HL-60 (cell line): ENCODE results near the gene INKA2.
A peak's percentile ranks its signal among the peaks of the same experiment; 100 is the strongest.

Source experiments
- DNase-seq, 2 experiments: peaks; one replicate each; pipeline ENCODE4 v3.0.0-alpha.2; 2010 to 2020; ENCODE audit warnings: low read depth in 1 of 2, low spot score in 1 of 2
- H3K27ac ChIP-seq: fragments of 250-450 bp; sonication (Bioruptor Pico); replicated peaks from 2 replicates; pipeline ENCODE4 v1.5.1; 2020; ENCODE audit warnings: mild to moderate bottlenecking, moderate library complexity
- H3K27me3 ChIP-seq: fragments of 250-450 bp; sonication (Bioruptor Pico); 2 replicates; pipeline ENCODE4 v1.5.1; 2021; ENCODE audit warnings: mild to moderate bottlenecking, moderate library complexity; ENCODE audit not compliant: insufficient read depth, poor library complexity, severe bottlenecking
- H3K4me3 ChIP-seq: replicated peaks from 2 replicates; pipeline ENCODE4 v1.5.1; 2011; ENCODE audit warnings: mild to moderate bottlenecking, control low read depth, low read length; ENCODE audit not compliant: insufficient read depth
- GABPA ChIP-seq: IDR thresholded peaks from 2 replicates; pipeline ENCODE4 v1.6.1; 2012; ENCODE audit warnings: low read depth
- POLR2AphosphoS5 ChIP-seq: IDR thresholded peaks from 2 replicates; pipeline ENCODE4 v1.6.1; 2012; ENCODE audit warnings: low read depth
- SPI1 ChIP-seq: IDR thresholded peaks from 2 replicates; pipeline ENCODE4 v1.6.1; 2012; ENCODE audit warnings: low read depth, mild to moderate bottlenecking, borderline replicate concordance
- TF ChIP-seq, protein P1 (sequence below): IDR thresholded peaks from one replicate; pipeline ENCODE4 v1.5.1; 2011; ENCODE audit warnings: low read length, control low read depth, inconsistent platforms; ENCODE audit not compliant: insufficient read depth
- TF ChIP-seq, protein P2 (sequence below): IDR thresholded peaks from 2 replicates; pipeline ENCODE4 v1.6.1; 2012; ENCODE audit warnings: low read depth; ENCODE audit not compliant: insufficient replicate concordance

INKA2 gene

DNA sequence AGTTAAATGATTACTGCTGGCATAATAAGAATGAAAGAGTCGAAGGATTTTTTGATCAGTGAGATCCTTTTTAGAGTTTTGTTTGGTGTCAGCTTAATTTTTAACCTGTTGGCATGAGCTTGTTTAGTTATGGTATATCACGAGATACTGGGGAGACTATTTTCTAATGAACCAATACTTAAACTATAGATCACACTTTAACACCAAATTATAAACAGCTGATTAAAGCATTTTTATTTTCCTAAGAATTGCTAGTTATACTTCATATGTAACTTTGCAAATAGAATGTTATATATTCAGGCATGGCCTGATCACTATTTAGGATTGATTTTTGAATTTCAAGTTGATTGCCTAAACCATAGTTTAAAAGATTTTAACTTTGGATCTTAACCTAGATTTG lies 22.5 kb upstream of the INKA2 start:
- TF ChIP-seq, protein P1, sequence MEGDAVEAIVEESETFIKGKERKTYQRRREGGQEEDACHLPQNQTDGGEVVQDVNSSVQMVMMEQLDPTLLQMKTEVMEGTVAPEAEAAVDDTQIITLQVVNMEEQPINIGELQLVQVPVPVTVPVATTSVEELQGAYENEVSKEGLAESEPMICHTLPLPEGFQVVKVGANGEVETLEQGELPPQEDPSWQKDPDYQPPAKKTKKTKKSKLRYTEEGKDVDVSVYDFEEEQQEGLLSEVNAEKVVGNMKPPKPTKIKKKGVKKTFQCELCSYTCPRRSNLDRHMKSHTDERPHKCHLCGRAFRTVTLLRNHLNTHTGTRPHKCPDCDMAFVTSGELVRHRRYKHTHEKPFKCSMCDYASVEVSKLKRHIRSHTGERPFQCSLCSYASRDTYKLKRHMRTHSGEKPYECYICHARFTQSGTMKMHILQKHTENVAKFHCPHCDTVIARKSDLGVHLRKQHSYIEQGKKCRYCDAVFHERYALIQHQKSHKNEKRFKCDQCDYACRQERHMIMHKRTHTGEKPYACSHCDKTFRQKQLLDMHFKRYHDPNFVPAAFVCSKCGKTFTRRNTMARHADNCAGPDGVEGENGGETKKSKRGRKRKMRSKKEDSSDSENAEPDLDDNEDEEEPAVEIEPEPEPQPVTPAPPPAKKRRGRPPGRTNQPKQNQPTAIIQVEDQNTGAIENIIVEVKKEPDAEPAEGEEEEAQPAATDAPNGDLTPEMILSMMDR: no peak
- TF ChIP-seq POLR2AphosphoS5: no peak
- no peak for DNase-seq
- no peaks in the 10 kb centered on the region for H3K27me3 ChIP-seq
- H3K27ac ChIP-seq: no peak overlapping the region
- no peak overlapping the region for H3K4me3 ChIP-seq

DNA sequence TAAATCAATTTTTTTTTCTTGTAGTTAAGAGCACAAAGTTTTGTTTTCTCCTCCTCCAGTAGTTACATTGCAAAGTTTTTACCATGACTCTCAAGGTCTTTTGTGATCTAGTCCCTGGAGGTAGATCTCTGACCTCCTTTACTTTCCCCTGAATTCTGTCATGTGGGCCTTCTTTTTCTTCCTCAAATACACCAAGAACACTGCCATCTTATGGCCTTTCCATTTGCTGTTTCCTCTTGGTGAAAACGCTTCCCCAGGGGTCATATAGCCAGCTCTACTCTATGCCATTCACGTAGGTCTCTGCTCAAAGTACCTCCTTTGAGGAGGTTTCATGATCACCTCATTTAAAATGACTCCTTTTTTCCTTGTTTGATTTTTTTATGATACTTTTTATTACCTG lies 19.2 kb upstream of the INKA2 start:
- Histone ChIP-seq H3K27me3 (no peaks in the 10 kb centered on the region), H3K27ac (no peak overlapping the region), H3K4me3 (no peak overlapping the region)
- TF ChIP-seq, protein P1: peak; percentile 9
- TF ChIP-seq, protein P2, sequence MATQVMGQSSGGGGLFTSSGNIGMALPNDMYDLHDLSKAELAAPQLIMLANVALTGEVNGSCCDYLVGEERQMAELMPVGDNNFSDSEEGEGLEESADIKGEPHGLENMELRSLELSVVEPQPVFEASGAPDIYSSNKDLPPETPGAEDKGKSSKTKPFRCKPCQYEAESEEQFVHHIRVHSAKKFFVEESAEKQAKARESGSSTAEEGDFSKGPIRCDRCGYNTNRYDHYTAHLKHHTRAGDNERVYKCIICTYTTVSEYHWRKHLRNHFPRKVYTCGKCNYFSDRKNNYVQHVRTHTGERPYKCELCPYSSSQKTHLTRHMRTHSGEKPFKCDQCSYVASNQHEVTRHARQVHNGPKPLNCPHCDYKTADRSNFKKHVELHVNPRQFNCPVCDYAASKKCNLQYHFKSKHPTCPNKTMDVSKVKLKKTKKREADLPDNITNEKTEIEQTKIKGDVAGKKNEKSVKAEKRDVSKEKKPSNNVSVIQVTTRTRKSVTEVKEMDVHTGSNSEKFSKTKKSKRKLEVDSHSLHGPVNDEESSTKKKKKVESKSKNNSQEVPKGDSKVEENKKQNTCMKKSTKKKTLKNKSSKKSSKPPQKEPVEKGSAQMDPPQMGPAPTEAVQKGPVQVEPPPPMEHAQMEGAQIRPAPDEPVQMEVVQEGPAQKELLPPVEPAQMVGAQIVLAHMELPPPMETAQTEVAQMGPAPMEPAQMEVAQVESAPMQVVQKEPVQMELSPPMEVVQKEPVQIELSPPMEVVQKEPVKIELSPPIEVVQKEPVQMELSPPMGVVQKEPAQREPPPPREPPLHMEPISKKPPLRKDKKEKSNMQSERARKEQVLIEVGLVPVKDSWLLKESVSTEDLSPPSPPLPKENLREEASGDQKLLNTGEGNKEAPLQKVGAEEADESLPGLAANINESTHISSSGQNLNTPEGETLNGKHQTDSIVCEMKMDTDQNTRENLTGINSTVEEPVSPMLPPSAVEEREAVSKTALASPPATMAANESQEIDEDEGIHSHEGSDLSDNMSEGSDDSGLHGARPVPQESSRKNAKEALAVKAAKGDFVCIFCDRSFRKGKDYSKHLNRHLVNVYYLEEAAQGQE: no peak
- TF ChIP-seq POLR2AphosphoS5: no peak
- peak in 1 of 2 experiments; percentile 26 for DNase-seq

DNA sequence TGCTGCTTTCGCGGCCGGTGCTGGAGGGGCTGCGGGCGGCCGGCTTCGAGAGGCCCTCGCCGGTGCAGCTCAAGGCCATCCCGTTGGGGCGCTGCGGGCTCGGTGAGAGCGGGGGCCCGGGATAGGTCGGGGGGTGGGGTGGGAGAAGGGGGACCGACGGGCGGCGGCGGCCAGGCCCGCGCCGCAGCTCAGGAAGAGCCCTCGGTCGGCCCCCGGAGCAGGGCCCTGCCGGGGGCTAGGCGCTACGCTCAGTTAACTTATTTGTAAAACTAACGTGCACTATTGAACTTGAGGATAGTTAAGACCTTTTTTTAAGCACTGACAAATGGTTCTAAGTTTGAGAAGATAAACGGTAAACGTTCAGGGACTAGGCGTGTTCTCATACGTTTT lies 16.9 kb upstream of the INKA2 start:
- Histone ChIP-seq H3K4me3 (peak overlapping the region; percentile 93), H3K27ac (peak overlapping the region; percentile 82), H3K27me3 (no peaks in the 10 kb centered on the region)
- no peak for DNase-seq
- no peak for TF ChIP-seq SPI1
- TF ChIP-seq, protein P2: no peak
- TF ChIP-seq POLR2AphosphoS5: no peak
- TF ChIP-seq, protein P1: no peak
- no peak for TF ChIP-seq GABPA

DNA sequence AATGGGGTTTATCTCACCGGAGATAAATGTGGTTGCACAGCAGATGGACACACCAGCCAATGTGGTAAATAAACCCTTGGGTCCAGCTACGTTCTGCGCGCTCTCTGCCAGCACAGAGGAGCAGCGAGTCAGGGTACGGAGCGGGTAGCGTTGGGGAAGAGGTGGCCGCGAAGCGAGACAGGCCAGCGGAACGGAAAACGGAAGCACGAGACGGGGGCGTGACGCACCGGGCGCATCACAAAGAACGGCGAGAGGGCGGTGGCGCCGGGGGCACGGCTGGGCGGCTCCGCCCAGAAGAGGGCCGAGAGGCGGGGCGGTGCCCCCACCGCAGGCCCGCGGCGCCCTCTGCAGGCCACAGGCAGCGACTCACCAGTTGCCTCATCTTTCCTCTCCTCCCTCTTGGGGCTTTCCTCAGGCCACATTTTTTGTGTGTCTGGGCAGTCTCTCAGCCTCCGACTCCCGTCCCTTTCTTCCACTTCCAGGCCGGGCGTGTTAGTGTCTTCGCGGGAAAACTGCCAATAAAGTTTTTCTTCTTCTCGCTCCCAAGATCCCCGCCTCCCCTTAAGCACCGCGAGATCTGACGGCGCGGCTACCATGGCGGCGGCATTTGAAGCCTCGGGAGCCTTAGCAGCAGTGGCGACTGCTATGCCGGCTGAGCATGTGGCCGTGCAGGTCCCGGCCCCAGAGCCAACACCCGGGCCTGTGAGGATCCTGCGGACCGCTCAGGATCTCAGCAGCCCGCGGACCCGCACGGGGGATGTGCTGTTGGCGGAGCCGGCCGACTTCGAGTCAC lies 16.3 kb upstream of the INKA2 start, which contains the start of gene DDX20:
TSS of gene DDX20 (plus strand) at position 571 of the 793 bp plus-strand sequence. CDS start at position 595, 24 bp downstream.
- Histone ChIP-seq H3K27ac (peak within 1 kb of the TSS; percentile 82), H3K4me3 (peak within 1 kb of the TSS; percentile 93), H3K27me3 (no peaks in the 10 kb centered on the region)
- DNase-seq: peak; percentile 92 to 94
- TF ChIP-seq GABPA (peak; percentile 64), POLR2AphosphoS5 (peak; percentile 79), SPI1 (no peak)
- TF ChIP-seq, protein P1: peak; percentile 82
- TF ChIP-seq, protein P2: peak; percentile 71
